NB4 (cell line): Measurements from ENCODE around the gene HEBP1.

Experiments
- MAX ChIP-seq: IDR thresholded peaks from 2 replicates; pipeline ENCODE4 v1.6.1; 2011; ENCODE audit warnings: low read depth, low read length
- POLR2A ChIP-seq: IDR thresholded peaks from 2 replicates; pipeline ENCODE4 v1.6.1; 2011; ENCODE audit warnings: mild to moderate bottlenecking; ENCODE audit not compliant: insufficient read length; ENCODE audit errors: extremely low read depth
- TF ChIP-seq, protein P1 (sequence below): IDR thresholded peaks from one replicate; pipeline ENCODE4 v1.5.1; 2012; ENCODE audit warnings: low read depth, low read length

DNA sequence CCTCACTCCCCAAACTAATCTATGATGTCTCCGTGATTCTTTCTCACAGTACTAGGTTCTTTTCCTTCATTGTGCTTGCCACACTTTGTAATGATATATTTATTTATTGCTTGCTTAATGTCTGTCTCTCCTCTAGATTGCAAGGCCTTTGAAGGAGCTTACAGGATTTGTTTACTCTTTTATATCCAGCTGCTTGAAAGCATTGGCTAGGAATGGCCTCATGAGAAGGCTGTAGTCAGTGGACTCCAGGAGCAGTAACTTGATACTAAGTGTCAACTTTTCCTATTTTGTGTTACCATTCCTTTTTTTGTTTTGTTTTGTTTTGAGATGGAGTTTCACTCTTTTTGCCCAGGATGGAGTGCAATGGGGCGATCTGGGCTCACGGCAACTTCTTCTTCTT is 36.8 kb upstream of the HEBP1 start:
- no peak for TF ChIP-seq POLR2A
- TF ChIP-seq, protein P1, sequence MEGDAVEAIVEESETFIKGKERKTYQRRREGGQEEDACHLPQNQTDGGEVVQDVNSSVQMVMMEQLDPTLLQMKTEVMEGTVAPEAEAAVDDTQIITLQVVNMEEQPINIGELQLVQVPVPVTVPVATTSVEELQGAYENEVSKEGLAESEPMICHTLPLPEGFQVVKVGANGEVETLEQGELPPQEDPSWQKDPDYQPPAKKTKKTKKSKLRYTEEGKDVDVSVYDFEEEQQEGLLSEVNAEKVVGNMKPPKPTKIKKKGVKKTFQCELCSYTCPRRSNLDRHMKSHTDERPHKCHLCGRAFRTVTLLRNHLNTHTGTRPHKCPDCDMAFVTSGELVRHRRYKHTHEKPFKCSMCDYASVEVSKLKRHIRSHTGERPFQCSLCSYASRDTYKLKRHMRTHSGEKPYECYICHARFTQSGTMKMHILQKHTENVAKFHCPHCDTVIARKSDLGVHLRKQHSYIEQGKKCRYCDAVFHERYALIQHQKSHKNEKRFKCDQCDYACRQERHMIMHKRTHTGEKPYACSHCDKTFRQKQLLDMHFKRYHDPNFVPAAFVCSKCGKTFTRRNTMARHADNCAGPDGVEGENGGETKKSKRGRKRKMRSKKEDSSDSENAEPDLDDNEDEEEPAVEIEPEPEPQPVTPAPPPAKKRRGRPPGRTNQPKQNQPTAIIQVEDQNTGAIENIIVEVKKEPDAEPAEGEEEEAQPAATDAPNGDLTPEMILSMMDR, result no peak
- TF ChIP-seq MAX, result no peak
